HG03175 (cell line): ENCODE data around the gene POU6F2.
"Not testable (repeated sequence)": the region's sequence is repeated elsewhere in the genome, so short reads cannot be mapped to it uniquely, and the experiment has no call there.

Source experiments
- ATAC-seq: cut with Tn5 transposase; IDR thresholded peaks from one replicate; pipeline ENCODE4 v1.9.1; 2021; ENCODE audit warnings: mild to moderate bottlenecking, moderate library complexity; ENCODE audit not compliant: unreplicated experiment

The POU6F2 gene

GRCh38 chr7:38977685-38978084 lies at the start of gene POU6F2:
Gene POU6F2 (plus strand): TSS chr7:38977909. CDS start chr7:38977954, 45 bp downstream.
- ATAC-seq: no peak

GRCh38 chr7:38928506-38928905 lies 49.2 kb upstream of the POU6F2 start:
- no peak for ATAC-seq

- ATAC-seq: no peak
Measured at GRCh38 chr7:38929460-38930171, 48.1 kb upstream of the POU6F2 start.

GRCh38 chr7:38932509-38933168 lies 45.1 kb upstream of the POU6F2 start:
- peak; percentile 80 for ATAC-seq

- no peak for ATAC-seq
Measured at GRCh38 chr7:38934051-38934450, 43.7 kb upstream of the POU6F2 start.

GRCh38 chr7:38934536-38934935 lies 43.2 kb upstream of the POU6F2 start:
- no peak for ATAC-seq

GRCh38 chr7:38936641-38937040 lies 41.1 kb upstream of the POU6F2 start:
- ATAC-seq: no peak

- no peak for ATAC-seq
Measured at GRCh38 chr7:38938001-38938485, 39.7 kb upstream of the POU6F2 start.

- ATAC-seq: no peak
Measured at GRCh38 chr7:38938589-38938988, 39.1 kb upstream of the POU6F2 start.

- ATAC-seq: no peak
Measured at GRCh38 chr7:38940774-38941173, 36.9 kb upstream of the POU6F2 start.

- no peak for ATAC-seq
Measured at GRCh38 chr7:38942431-38943051, 35.2 kb upstream of the POU6F2 start.

- ATAC-seq: not testable (repeated sequence)
Measured at GRCh38 chr7:38947541-38947940, 30.2 kb upstream of the POU6F2 start.

- ATAC-seq: no peak
Measured at GRCh38 chr7:38950309-38950708, 27.4 kb upstream of the POU6F2 start.

- no peak for ATAC-seq
Measured at GRCh38 chr7:38951213-38951612, 26.5 kb upstream of the POU6F2 start.

GRCh38 chr7:38953227-38953626 lies 24.5 kb upstream of the POU6F2 start:
- no peak for ATAC-seq

GRCh38 chr7:38953971-38954370 lies 23.7 kb upstream of the POU6F2 start:
- no peak for ATAC-seq

GRCh38 chr7:38955892-38956291 lies 21.8 kb upstream of the POU6F2 start:
- ATAC-seq: no peak

- ATAC-seq: no peak
Measured at GRCh38 chr7:38962028-38962427, 15.7 kb upstream of the POU6F2 start.

- no peak for ATAC-seq
Measured at GRCh38 chr7:38964921-38965320, 12.8 kb upstream of the POU6F2 start.

GRCh38 chr7:38973760-38974159 lies 3.9 kb upstream of the POU6F2 start:
- ATAC-seq: no peak

- no peak for ATAC-seq
Measured at GRCh38 chr7:38975944-38976392, 1.7 kb upstream of the POU6F2 start.

- no peak for ATAC-seq
Measured at GRCh38 chr7:38978491-38978890, 782 bp downstream of the POU6F2 start.
